ENCODE data around the gene C1QTNF6. TPM values are rescaled to one million over a fixed set of nuclear protein-coding genes. Genes with fewer than 3 reads are reported as not detected.
"Not testable (repeated sequence)": the region's sequence is repeated elsewhere in the genome, so short reads cannot be mapped to it uniquely, and the experiment has no call there.

C1QTNF6 gene
- total and polyA plus RNA-seq, 2 of the 8 experiments (the other 6 are each of a cell fraction or from before 2014, with no cell fraction given): 3.1 to 6.5 TPM

DNA sequence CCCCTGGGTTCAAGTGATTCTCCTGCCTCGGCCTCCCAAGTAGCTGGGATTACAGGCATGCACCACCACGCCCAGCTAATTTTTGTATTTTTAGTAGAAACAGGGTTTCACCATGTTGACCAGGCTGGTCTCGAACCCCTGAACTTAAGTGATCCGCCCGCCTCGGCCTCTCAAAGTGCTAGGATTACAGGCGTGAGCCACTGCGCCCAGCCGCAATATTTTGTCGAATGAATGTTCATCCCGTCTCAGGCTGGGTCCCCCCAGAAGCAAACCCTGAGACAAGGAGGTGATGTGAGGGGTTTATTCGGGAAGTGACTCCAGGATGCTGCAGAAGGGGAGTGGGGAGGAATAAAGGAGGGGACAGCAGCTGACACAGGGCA lies 45.3 kb upstream of the C1QTNF6 start:
- H2BK120ac ChIP-seq (replicated peaks; ENCODE audit: low read depth, low read length); H3K9me3 ChIP-seq (ENCODE audit: insufficient read depth in 2 of 2, low read depth in 1 of 2, low read length in 1 of 2); H3K18ac ChIP-seq (ENCODE audit: extremely low read depth, low read length); H3K4me3 ChIP-seq (ENCODE audit: extremely low read depth in 1 of 4, insufficient read depth in 2 of 4, low read depth in 3 of 4, low read length in 4 of 4); H3K14ac ChIP-seq (ENCODE audit: insufficient read length); POLR2A ChIA-PET (ENCODE audit: partially characterized antibody); H3K27ac ChIP-seq (ENCODE audit: low read depth, low read length); H2BK15ac ChIP-seq (ENCODE audit: low read length); H4K20me1 ChIP-seq (replicated peaks in 1 of 2; ENCODE audit: control insufficient read depth in 1 of 2, insufficient read depth in 2 of 2, low read length in 2 of 2); H3K23me2 ChIP-seq (ENCODE audit: low read depth, low read length); H3K79me2 ChIP-seq (ENCODE audit: control insufficient read depth in 1 of 2, insufficient read depth in 2 of 2, low read length in 2 of 2); H2AK5ac ChIP-seq (ENCODE audit: low read depth, low read length); H2BK20ac ChIP-seq (ENCODE audit: low read length); H2BK5ac ChIP-seq (ENCODE audit: low read depth, low read length); H3K23ac ChIP-seq (ENCODE audit: insufficient read length); H4K91ac ChIP-seq (replicated peaks; ENCODE audit: insufficient read length, low read length); H3K27me3 ChIP-seq (replicated peaks in 1 of 4; ENCODE audit: control insufficient read depth in 3 of 4, extremely low read depth in 1 of 4, insufficient read depth in 3 of 4, low read length in 3 of 4); H3K4me2 ChIP-seq (ENCODE audit: insufficient read depth in 1 of 2, low read depth in 2 of 2, low read length in 2 of 2); H3K4ac ChIP-seq (replicated peaks; ENCODE audit: insufficient read length, low read depth, low read length); H3K56ac ChIP-seq (replicated peaks; ENCODE audit: insufficient read length, low read depth, low read length); FAIRE-seq; H2BK12ac ChIP-seq (ENCODE audit: low read depth, low read length); H4K5ac ChIP-seq (ENCODE audit: insufficient read length, low read depth, low read length); H3K9ac ChIP-seq (replicated peaks in 1 of 4; ENCODE audit: extremely low read depth in 1 of 4, low read depth in 3 of 4, low read length in 3 of 4); H3K79me1 ChIP-seq (ENCODE audit: low read depth, low read length); DNase-seq (ENCODE audit: low read depth in 1 of 2, low spot score in 2 of 2); H3K4me1 ChIP-seq (replicated peaks in 1 of 4; ENCODE audit: control insufficient read depth in 3 of 4, insufficient read depth in 4 of 4, low read length in 3 of 4); H3K36me3 ChIP-seq (ENCODE audit: control insufficient read depth in 2 of 4, insufficient read depth in 4 of 4, low read length in 3 of 4); H2AFZ ChIP-seq (ENCODE audit: low read length); H4K8ac ChIP-seq (ENCODE audit: extremely low read depth, insufficient read depth, low read length): not testable (repeated sequence)
- 88% methylated on average over 12 of the region's 12 CpGs; no CpG with 5 or more reads in 1 of the 2 experiments for WGBS, 2 experiments (ENCODE audit: extremely low coverage in 1 of 2, insufficient coverage in 1 of 2, insufficient read length in 1 of 2, insufficient replicate concordance in 2 of 2, low coverage in 1 of 2, low lambda C conversion rate in 2 of 2, missing lambda C conversion rate in 1 of 2)
- CTCF ChIA-PET (ENCODE audit: partially characterized antibody): interaction anchor here (2.1 kb wide), 1 partner anchor 26 kb away, joined by 10 read pairs; no protein-coding TSS in a partner anchor

Data from H1 (cell line).